GM12878 (cell line): ENCODE measurements around the gene ZPBP. TPM values are rescaled to one million over a fixed set of nuclear protein-coding genes. Genes with fewer than 3 reads are reported as not detected.

Experiments
- DPF2 ChIP-seq: fragments of 450-650 bp; IDR thresholded peaks from 2 replicates; pipeline ENCODE4 v1.6.1; 2017; ENCODE audit warnings: mild to moderate bottlenecking
- MYC ChIP-seq: IDR thresholded peaks from 2 replicates; pipeline ENCODE4 v1.6.1; 2011; ENCODE audit warnings: mild to moderate bottlenecking, low read length, moderate library complexity, inconsistent platforms; ENCODE audit not compliant: insufficient read depth, insufficient replicate concordance, insufficient read length, severe bottlenecking
- RCOR1 ChIP-seq: conservative IDR thresholded peaks from 2 replicates; pipeline ENCODE4 v1.6.1; 2012; ENCODE audit warnings: low read depth, low read length, improper control_type of control experiment
- REST ChIP-seq: IDR thresholded peaks from 2 replicates; pipeline ENCODE4 v1.6.1; 2012; ENCODE audit warnings: mild to moderate bottlenecking, low read depth, low read length
- ZNF687 ChIP-seq: fragments of 450-650 bp; IDR thresholded peaks from 2 replicates; pipeline ENCODE4 v1.6.1; 2017; ENCODE audit warnings: mild to moderate bottlenecking, moderate library complexity
- polyA plus RNA-seq, 11 experiments: library from polyadenylated mRNA; depleted of rRNA in 4 of 11; unstranded in 6 of 11; stranded (reverse) in 5 of 11; fragments of >200 nt; fragmentation: Nextera tagmentation in 4 of 11; fragmentation: Illumina TruSeq in 1 of 11; extraction: Ambion mirVana in 4 of 11; extraction: Trizol in 1 of 11; gene quantifications; 1 replicate in 1 of 11; 2 replicates in 10 of 11; pipeline versions ENCODE4 v1.2.1 to v1.2.3, GENCODE V29; 2011 to 2016; ENCODE audit warnings: inconsistent platforms in 2 of 11, missing spikeins in 2 of 11, low read depth in 1 of 11
- total RNA-seq, 4 experiments: library from RNA; depleted of rRNA in 3 of 4; stranded (reverse); fragments of >200 nt in 3 of 4; fragmentation: Illumina TruSeq in 1 of 4; extraction: Trizol in 1 of 4; gene quantifications; 2 replicates each; pipeline versions ENCODE4 v1.2.1 to v1.2.3, GENCODE V29; 2013 to 2021

ZPBP gene
- total and polyA plus RNA-seq, 10 of the 15 experiments (the other 5 are each of a cell fraction or from before 2014, with no cell fraction given): not detected

GRCh38 chr7:50125766-50126165 lies 32.7 kb upstream of the ZPBP start (continued):
- TF ChIP-seq MYC (no peak), RCOR1 (no peak), ZNF687 (no peak), DPF2 (no peak), REST (no peak)
